Measurements from ENCODE around the gene GRM8. TPM values are rescaled to one million over a fixed set of nuclear protein-coding genes. Genes with fewer than 3 reads are reported as not detected.

GRM8 gene
- total RNA-seq, 1 donor from 2014 or later: 8.1 TPM

DNA sequence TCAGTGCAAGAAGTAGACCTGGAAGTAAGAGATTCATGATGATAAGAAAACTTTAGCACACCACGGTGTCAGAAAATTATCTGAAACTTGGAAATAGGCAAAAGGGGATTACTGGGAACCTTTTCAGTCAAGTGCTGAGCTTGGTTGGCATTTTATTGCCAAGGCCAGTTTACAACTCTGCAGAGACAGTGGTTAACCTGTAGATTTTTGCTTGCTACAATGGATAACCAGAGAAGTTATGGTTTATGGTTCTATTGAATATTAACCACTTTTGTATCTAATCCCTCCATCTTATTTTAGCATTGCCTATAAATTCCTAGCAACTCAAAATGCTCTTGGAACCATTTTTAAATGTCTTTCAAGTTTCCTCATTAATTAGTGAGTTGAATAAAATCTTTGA is 13.3 kb upstream of the GRM8 start:
- Mint-ChIP-seq H3K27ac (no peak overlapping the region), H3K4me3 (no peak overlapping the region)

DNA sequence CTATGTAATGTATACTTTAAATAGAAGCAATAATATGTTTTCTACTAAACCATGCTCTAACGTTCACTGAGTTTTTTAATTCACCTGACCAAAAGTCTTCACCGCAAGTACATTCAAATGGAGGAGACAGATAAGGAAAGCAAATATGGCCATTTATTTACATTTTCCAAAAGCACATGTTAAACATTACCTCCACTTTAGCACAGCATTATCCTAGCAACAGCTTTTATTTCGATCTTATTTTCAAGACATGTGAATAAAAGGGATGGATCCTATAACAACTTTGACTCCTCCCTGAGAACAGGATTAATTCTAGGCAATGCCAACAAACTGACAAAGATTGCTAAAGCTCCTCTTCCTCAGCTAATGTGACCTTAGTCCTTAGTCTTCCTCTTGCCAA is 11.5 kb upstream of the GRM8 start:
- H3K4me1 Mint-ChIP-seq (ENCODE audit: unreplicated experiment): no peaks in the 10 kb centered on the region
- H3K9me3 Mint-ChIP-seq: no peaks in the 10 kb centered on the region
- DNase-seq (ENCODE audit: extremely low spot score, unreplicated experiment): no peak
- TF ChIP-seq, protein P1, sequence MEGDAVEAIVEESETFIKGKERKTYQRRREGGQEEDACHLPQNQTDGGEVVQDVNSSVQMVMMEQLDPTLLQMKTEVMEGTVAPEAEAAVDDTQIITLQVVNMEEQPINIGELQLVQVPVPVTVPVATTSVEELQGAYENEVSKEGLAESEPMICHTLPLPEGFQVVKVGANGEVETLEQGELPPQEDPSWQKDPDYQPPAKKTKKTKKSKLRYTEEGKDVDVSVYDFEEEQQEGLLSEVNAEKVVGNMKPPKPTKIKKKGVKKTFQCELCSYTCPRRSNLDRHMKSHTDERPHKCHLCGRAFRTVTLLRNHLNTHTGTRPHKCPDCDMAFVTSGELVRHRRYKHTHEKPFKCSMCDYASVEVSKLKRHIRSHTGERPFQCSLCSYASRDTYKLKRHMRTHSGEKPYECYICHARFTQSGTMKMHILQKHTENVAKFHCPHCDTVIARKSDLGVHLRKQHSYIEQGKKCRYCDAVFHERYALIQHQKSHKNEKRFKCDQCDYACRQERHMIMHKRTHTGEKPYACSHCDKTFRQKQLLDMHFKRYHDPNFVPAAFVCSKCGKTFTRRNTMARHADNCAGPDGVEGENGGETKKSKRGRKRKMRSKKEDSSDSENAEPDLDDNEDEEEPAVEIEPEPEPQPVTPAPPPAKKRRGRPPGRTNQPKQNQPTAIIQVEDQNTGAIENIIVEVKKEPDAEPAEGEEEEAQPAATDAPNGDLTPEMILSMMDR (conservative IDR thresholded peaks at IDR 0.05): no peak
- H3K36me3 Mint-ChIP-seq: no peaks in the 10 kb centered on the region
- H3K27ac Mint-ChIP-seq: no peak overlapping the region
- no peak overlapping the region for H3K4me3 Mint-ChIP-seq
- H3K27me3 Mint-ChIP-seq: peaks cover 53% of the 10 kb centered on the region

More for the DNA sequence above, 13.3 kb upstream of the GRM8 start:
- no peak for DNase-seq (ENCODE audit: extremely low spot score, unreplicated experiment)
- Mint-ChIP-seq H3K4me1 (ENCODE audit: unreplicated experiment) (no peaks in the 10 kb centered on the region), H3K36me3 (no peaks in the 10 kb centered on the region), H3K27me3 (peaks cover 39% of the 10 kb centered on the region), H3K9me3 (no peaks in the 10 kb centered on the region)
- TF ChIP-seq, protein P1 (conservative IDR thresholded peaks at IDR 0.05): no peak

DNA sequence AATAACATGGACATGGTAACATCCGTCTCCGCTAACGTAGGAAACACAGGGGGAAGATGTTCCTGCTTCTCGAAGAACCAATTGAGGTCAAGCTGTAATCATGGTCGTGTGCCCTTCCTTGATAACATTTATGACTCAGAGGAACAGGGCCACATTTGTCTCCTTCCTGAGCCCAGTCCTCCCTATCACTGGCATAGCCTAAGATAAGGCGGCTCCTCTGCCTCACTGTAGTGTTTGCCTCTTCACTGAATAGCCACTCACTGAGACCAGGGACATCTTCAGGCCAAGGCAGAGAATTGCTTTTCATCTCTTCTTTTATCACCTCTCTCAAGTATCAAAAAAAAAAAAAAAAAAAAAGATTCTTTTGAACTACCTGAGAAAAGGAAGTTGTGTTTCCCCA is 5.4 kb upstream of the GRM8 start:
- H3K36me3 Mint-ChIP-seq: no peaks in the 10 kb centered on the region
- no peak overlapping the region for H3K27ac Mint-ChIP-seq
- H3K27me3 Mint-ChIP-seq: peaks cover 86% of the 10 kb centered on the region
- DNase-seq (ENCODE audit: extremely low spot score, unreplicated experiment): no peak
- no peaks in the 10 kb centered on the region for H3K4me1 Mint-ChIP-seq (ENCODE audit: unreplicated experiment)
- H3K4me3 Mint-ChIP-seq: no peak overlapping the region
- no peaks in the 10 kb centered on the region for H3K9me3 Mint-ChIP-seq
- TF ChIP-seq, protein P1 (conservative IDR thresholded peaks at IDR 0.05): no peak

DNA sequence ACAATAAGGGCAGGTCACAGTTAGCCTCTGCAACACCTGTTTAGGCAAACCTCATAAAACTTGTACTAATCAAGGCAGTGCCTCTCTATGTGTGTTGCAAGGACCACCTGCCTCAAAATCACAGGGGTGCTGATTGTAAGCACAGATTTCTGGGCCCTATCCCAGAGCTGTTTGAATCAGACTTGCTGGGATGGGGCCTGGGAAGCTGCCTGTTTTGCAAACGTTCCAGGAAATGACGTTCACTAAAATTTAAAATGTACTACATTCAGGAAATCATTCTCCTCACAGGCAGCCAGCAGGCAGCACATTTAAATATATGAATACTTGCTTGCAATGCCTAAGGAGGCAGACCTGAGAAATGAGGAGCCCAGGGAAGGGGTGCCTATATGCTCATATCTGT is 4.3 kb upstream of the GRM8 start:
- H3K27me3 Mint-ChIP-seq: peaks cover 83% of the 10 kb centered on the region

DNA sequence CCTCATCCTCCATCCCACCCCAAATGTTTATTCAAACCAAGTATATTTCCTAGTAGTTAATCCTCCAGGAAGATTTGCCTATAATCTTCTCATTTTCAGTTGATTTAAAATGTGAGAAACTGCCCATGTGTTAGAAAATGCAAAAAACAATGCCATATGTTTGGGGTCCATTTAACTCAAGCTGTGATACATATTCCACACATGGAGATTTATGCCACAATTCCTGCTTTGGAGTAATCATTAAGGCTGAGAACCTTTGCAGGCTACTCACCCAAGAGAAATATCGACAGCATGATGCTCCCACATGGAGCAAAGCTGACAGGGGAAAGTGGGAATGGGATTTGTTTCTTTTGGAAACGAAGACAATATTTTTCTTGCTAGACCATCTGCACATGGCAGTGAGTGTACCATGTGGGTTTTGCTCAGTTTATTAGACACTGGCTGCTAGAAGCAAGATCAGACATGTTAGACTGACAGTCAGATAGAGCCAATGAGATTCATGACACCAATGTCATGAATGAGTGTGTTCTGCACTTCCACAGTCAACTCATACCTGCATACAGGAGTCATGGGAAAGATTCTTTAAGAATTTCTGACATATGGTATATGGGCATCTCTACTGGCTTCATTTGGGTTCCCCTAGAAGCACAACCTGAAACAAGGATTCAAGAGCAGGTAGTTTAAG is 3.4 kb upstream of the GRM8 start:
- Mint-ChIP-seq H3K36me3 (no peaks in the 10 kb centered on the region), H3K9me3 (no peaks in the 10 kb centered on the region), H3K4me1 (ENCODE audit: unreplicated experiment) (peaks cover 5% of the 10 kb centered on the region), H3K27ac (no peak overlapping the region), H3K4me3 (no peak overlapping the region), H3K27me3 (peaks cover 81% of the 10 kb centered on the region)
- no peak for DNase-seq (ENCODE audit: extremely low spot score, unreplicated experiment)
- TF ChIP-seq, protein P1 (conservative IDR thresholded peaks at IDR 0.05): no peak

More for the DNA sequence above, 4.3 kb upstream of the GRM8 start:
- Mint-ChIP-seq H3K4me3 (no peak overlapping the region), H3K27ac (no peak overlapping the region), H3K9me3 (no peaks in the 10 kb centered on the region), H3K36me3 (no peaks in the 10 kb centered on the region), H3K4me1 (ENCODE audit: unreplicated experiment) (peaks cover 5% of the 10 kb centered on the region)
- TF ChIP-seq, protein P1 (conservative IDR thresholded peaks at IDR 0.05): no peak
- DNase-seq (ENCODE audit: extremely low spot score, unreplicated experiment): no peak
